Endodermal cell (in vitro differentiated cells): Measurements from ENCODE around the gene SFMBT2. TPM values are rescaled to one million over a fixed set of nuclear protein-coding genes. Genes with fewer than 3 reads are reported as not detected.
"Not testable (repeated sequence)": the region's sequence is repeated elsewhere in the genome, so short reads cannot be mapped to it uniquely, and the experiment has no call there.

Source experiments
- DNase-seq: peaks from one replicate; pipeline ENCODE4 v3.0.0-alpha.2; 2017
- H3K27ac ChIP-seq: 2 replicates; pipeline ENCODE4 v1.5.1; 2013; ENCODE audit warnings: mild to moderate bottlenecking, low read depth, low read length, moderate library complexity
- H3K27me3 ChIP-seq: 2 replicates; pipeline ENCODE4 v1.6.1; 2013; ENCODE audit warnings: mild to moderate bottlenecking, low read length, moderate library complexity; ENCODE audit not compliant: insufficient read depth, control insufficient read depth, poor library complexity, severe bottlenecking
- H3K36me3 ChIP-seq: 2 replicates; pipeline ENCODE4 v1.7.0; 2013; ENCODE audit warnings: mild to moderate bottlenecking, low read length, moderate library complexity; ENCODE audit not compliant: control insufficient read depth, insufficient read depth
- H3K4me1 ChIP-seq: one replicate; pipeline ENCODE4 v1.7.0; 2013; ENCODE audit warnings: low read length; ENCODE audit not compliant: control insufficient read depth, insufficient read depth
- H3K4me3 ChIP-seq: 2 replicates; pipeline ENCODE4 v1.5.1; 2013; ENCODE audit warnings: mild to moderate bottlenecking, low read length, moderate library complexity
- H3K9ac ChIP-seq: 2 replicates; pipeline ENCODE4 v1.6.1; 2013; ENCODE audit warnings: mild to moderate bottlenecking, low read length, moderate library complexity; ENCODE audit not compliant: poor library complexity, severe bottlenecking; ENCODE audit errors: extremely low read depth
- H3K9me3 ChIP-seq: 2 replicates; pipeline ENCODE4 v1.6.1; 2013; ENCODE audit warnings: mild to moderate bottlenecking, low read length, moderate library complexity; ENCODE audit not compliant: control insufficient read depth
- H3K27ac Mint-ChIP-seq: 2 replicates; pipeline ENCODE4 v1.8.0; 2020; ENCODE audit warnings: mixed read lengths
- H3K27me3 Mint-ChIP-seq: 2 replicates; pipeline ENCODE4 v1.8.0; 2021; ENCODE audit warnings: mild to moderate bottlenecking, mixed read lengths; ENCODE audit not compliant: insufficient read depth
- H3K36me3 Mint-ChIP-seq: 2 replicates; pipeline ENCODE4 v1.8.0; 2020; ENCODE audit warnings: low read depth, mixed read lengths
- H3K4me1 Mint-ChIP-seq: 2 replicates; pipeline ENCODE4 v1.8.0; 2020; ENCODE audit warnings: mixed read lengths
- H3K4me3 Mint-ChIP-seq: 2 replicates; pipeline ENCODE4 v1.8.0; 2020; ENCODE audit warnings: mild to moderate bottlenecking, moderate library complexity, mixed read lengths
- H3K9me3 Mint-ChIP-seq: 2 replicates; pipeline ENCODE4 v1.8.0; 2020; ENCODE audit warnings: mild to moderate bottlenecking, mixed read lengths
- WGBS, 2 experiments: methylation state at CpG; one replicate each; pipeline versions ENCODE4 v1.1.5 to v1.1.7; 2013; ENCODE audit warnings: missing lambda C conversion rate in 2 of 2, mixed read lengths in 1 of 2; ENCODE audit not compliant: insufficient coverage in 1 of 2, insufficient read length in 1 of 2; 5-methylcytosine and 5-hydroxymethylcytosine counted together
- total RNA-seq, 2 donors: library from RNA; stranded (reverse); fragmentation: NEBNext Ultra II Directional in 1 of 2; extraction: Animal tissue kit (Norgen Biotek cat#: 25700) in 1 of 2; gene quantifications; 2 replicates in 1 of 2; 3 replicates in 1 of 2; pipeline ENCODE4 v1.2.1, GENCODE V29; 2021
- TF ChIP-seq, protein P1 (sequence below): fragments of 200-600 bp; sonication (generic); conservative IDR thresholded peaks from 2 replicates; pipeline ENCODE4 v1.5.0; 2021; ENCODE audit warnings: antibody characterized with exemption, mild to moderate bottlenecking

SFMBT2 gene
- total RNA-seq, 2 donors from 2014 or later = 3.9 to 5.3 TPM

- whole genome bisulfite sequencing, 2 experiments = 83 to 92% methylated on average over 2 to 3 of the region's 3 CpGs
- H3K4me1 Mint-ChIP-seq = no peaks in the 10 kb centered on the region
- TF ChIP-seq, protein P1, sequence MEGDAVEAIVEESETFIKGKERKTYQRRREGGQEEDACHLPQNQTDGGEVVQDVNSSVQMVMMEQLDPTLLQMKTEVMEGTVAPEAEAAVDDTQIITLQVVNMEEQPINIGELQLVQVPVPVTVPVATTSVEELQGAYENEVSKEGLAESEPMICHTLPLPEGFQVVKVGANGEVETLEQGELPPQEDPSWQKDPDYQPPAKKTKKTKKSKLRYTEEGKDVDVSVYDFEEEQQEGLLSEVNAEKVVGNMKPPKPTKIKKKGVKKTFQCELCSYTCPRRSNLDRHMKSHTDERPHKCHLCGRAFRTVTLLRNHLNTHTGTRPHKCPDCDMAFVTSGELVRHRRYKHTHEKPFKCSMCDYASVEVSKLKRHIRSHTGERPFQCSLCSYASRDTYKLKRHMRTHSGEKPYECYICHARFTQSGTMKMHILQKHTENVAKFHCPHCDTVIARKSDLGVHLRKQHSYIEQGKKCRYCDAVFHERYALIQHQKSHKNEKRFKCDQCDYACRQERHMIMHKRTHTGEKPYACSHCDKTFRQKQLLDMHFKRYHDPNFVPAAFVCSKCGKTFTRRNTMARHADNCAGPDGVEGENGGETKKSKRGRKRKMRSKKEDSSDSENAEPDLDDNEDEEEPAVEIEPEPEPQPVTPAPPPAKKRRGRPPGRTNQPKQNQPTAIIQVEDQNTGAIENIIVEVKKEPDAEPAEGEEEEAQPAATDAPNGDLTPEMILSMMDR = peak; percentile 33
- DNase-seq = no peak
- H3K4me1 ChIP-seq = no peaks in the 10 kb centered on the region
- peaks cover 12% of the 10 kb centered on the region for H3K9me3 ChIP-seq
- peaks cover 14% of the 10 kb centered on the region for H3K36me3 Mint-ChIP-seq
- no peaks in the 10 kb centered on the region for H3K27me3 ChIP-seq
- H3K27me3 Mint-ChIP-seq = no peaks in the 10 kb centered on the region
- no peak overlapping the region for H3K9ac ChIP-seq
- H3K9me3 Mint-ChIP-seq = peaks cover 13% of the 10 kb centered on the region
- no peak overlapping the region for H3K4me3 Mint-ChIP-seq
- H3K4me3 ChIP-seq = no peak overlapping the region
- H3K27ac ChIP-seq = no peak overlapping the region
- H3K36me3 ChIP-seq = no peaks in the 10 kb centered on the region
- H3K27ac Mint-ChIP-seq = no peak overlapping the region
Measured at GRCh38 chr10:7218968-7219367, 191.9 kb downstream of the SFMBT2 start.

DNA sequence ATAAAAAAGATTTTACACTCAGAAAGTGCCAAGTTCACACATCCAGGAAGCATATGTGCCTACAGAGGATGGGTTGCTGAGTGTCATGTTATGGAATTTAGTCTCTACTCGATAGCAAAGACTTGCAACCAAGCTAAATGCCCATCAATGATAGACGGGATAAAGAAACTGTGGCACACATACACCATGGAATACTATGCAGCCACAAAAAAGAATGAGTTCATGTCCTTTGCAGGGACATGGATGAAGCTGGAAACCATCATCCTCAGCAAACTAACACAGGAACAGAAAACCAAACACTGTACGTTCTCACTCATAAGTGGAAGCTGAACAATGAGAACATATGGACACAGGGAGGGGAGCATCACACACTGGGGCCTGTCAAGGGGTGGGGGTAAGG is 198.1 kb downstream of the SFMBT2 start:
- not testable (repeated sequence) for H3K4me3 ChIP-seq, DNase-seq, H3K27ac ChIP-seq, H3K4me1 ChIP-seq, H3K4me3 Mint-ChIP-seq, H3K9me3 ChIP-seq, H3K9me3 Mint-ChIP-seq, H3K36me3 ChIP-seq, H3K27me3 ChIP-seq, H3K27me3 Mint-ChIP-seq, H3K4me1 Mint-ChIP-seq, H3K9ac ChIP-seq, H3K36me3 Mint-ChIP-seq, H3K27ac Mint-ChIP-seq
- WGBS, 2 experiments = 80 to 94% methylated on average over 1 to 3 of the region's 3 CpGs

GRCh38 chr10:7211857-7212577 is 198.8 kb downstream of the SFMBT2 start:
- H3K27me3 ChIP-seq = no peaks in the 10 kb centered on the region
- H3K4me3 Mint-ChIP-seq = no peak overlapping the region
- no peak overlapping the region for H3K27ac ChIP-seq
- peaks cover 5% of the 10 kb centered on the region for H3K4me1 Mint-ChIP-seq
- H3K9me3 Mint-ChIP-seq = no peaks in the 10 kb centered on the region
- H3K9ac ChIP-seq = no peak overlapping the region
- H3K9me3 ChIP-seq = no peaks in the 10 kb centered on the region
- no peaks in the 10 kb centered on the region for H3K27me3 Mint-ChIP-seq
- 72 to 74% methylated on average over 6 to 9 of the region's 9 CpGs for WGBS, 2 experiments
- H3K36me3 ChIP-seq = no peaks in the 10 kb centered on the region
- DNase-seq = no peak
- H3K27ac Mint-ChIP-seq = no peak overlapping the region
- H3K4me1 ChIP-seq = no peaks in the 10 kb centered on the region
- TF ChIP-seq, protein P1 = no peak
- H3K4me3 ChIP-seq = no peak overlapping the region
- H3K36me3 Mint-ChIP-seq = peaks cover 2% of the 10 kb centered on the region

DNA sequence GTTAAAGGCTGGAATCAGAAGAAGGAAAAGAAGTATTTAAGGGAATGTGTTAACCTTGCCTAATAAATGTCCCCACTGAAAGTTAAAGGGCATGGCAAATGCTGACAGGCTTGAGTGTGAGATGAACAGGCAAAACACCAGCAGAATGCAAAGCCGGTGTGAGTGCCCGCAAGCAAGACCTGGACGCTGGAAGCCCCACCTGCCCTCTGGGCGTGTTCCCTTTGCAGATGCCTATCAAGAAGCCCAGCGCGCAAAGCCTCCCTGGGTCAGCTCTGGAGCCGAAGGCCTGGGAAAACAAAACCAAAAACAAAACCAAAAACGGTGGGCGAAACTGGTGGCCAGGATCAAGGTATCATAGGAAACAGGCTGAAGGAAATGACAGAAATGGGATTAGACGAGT is 200.3 kb downstream of the SFMBT2 start:
- no peaks in the 10 kb centered on the region for H3K36me3 Mint-ChIP-seq
- peaks cover 5% of the 10 kb centered on the region for H3K4me1 Mint-ChIP-seq
- H3K9ac ChIP-seq = no peak overlapping the region
- H3K36me3 ChIP-seq = no peaks in the 10 kb centered on the region
- no peaks in the 10 kb centered on the region for H3K4me1 ChIP-seq
- 72 to 90% methylated on average over 5 to 9 of the region's 10 CpGs for WGBS, 2 experiments
- no peak overlapping the region for H3K27ac Mint-ChIP-seq
- H3K27ac ChIP-seq = no peak overlapping the region
- H3K27me3 ChIP-seq = no peaks in the 10 kb centered on the region
- DNase-seq = no peak
- no peaks in the 10 kb centered on the region for H3K27me3 Mint-ChIP-seq
- H3K4me3 Mint-ChIP-seq = no peak overlapping the region
- no peak overlapping the region for H3K4me3 ChIP-seq
- TF ChIP-seq, protein P1 = no peak
- H3K9me3 ChIP-seq = no peaks in the 10 kb centered on the region
- H3K9me3 Mint-ChIP-seq = no peaks in the 10 kb centered on the region
